Chondrocyte (in vitro differentiated cells): Measurements from ENCODE around the gene FUT7. TPM values are rescaled to one million over a fixed set of nuclear protein-coding genes. Genes with fewer than 3 reads are reported as not detected.

Experiments used
- DNase-seq: peaks from one replicate; pipeline ENCODE4 v3.0.0; 2021; ENCODE audit warnings: mixed read lengths, low spot score
- H3K27ac Mint-ChIP-seq: one replicate; pipeline ENCODE4 v1.8.0; 2021; ENCODE audit warnings: mild to moderate bottlenecking, moderate library complexity, mixed read lengths; ENCODE audit not compliant: unreplicated experiment
- H3K27me3 Mint-ChIP-seq: 2 replicates; pipeline ENCODE4 v1.8.0; 2021; ENCODE audit warnings: low read depth, mixed read lengths
- H3K36me3 Mint-ChIP-seq: 2 replicates; pipeline ENCODE4 v1.8.0; 2021; ENCODE audit warnings: low read depth, mixed read lengths
- H3K4me1 Mint-ChIP-seq: 2 replicates; pipeline ENCODE4 v1.8.0; 2021; ENCODE audit warnings: low read depth, mild to moderate bottlenecking, mixed read lengths
- H3K4me3 Mint-ChIP-seq: one replicate; pipeline ENCODE4 v1.8.0; 2021; ENCODE audit warnings: mild to moderate bottlenecking, moderate library complexity, mixed read lengths; ENCODE audit not compliant: unreplicated experiment
- H3K9me3 Mint-ChIP-seq: 2 replicates; pipeline ENCODE4 v1.8.0; 2021; ENCODE audit warnings: low read depth, mixed read lengths
- CTCF ChIP-seq: fragments of 200-600 bp; sonication (generic); IDR thresholded peaks from 2 replicates; pipeline ENCODE4 v1.5.0; 2021; ENCODE audit warnings: antibody characterized with exemption, mild to moderate bottlenecking, moderate library complexity
- total RNA-seq: library from RNA; stranded (reverse); gene quantifications from 3 replicates; pipeline ENCODE4 v1.2.1, GENCODE V29; 2021

FUT7 gene
- total RNA-seq, 1 donor from 2014 or later, result not detected

DNA sequence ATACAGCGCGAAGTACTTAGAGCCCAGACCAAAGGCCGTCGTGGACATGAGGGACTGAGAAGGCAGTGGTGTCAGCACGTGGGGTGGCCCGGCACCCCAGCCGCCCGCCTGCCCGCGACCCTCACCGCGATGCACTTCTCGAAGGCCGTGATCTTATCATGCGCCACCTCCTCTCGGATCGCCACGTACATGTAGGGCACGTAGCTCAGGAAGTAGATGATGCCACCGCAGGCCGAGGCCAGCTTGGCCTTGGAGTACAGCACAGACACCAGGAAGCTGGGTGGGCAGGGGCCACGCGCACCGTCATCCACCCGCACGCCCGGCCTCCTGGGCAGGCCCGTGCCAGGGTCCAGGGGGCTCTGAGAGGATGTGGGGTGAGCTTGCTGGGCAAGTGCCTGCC is 14.8 kb downstream of the FUT7 start:
- no peaks in the 10 kb centered on the region for H3K27me3 Mint-ChIP-seq
- no peak overlapping the region for H3K4me3 Mint-ChIP-seq
- DNase-seq, result no peak
- H3K36me3 Mint-ChIP-seq, result peaks cover 11% of the 10 kb centered on the region
- no peaks in the 10 kb centered on the region for H3K9me3 Mint-ChIP-seq
- no peaks in the 10 kb centered on the region for H3K4me1 Mint-ChIP-seq
- TF ChIP-seq CTCF, result no peak
- no peak overlapping the region for H3K27ac Mint-ChIP-seq

DNA sequence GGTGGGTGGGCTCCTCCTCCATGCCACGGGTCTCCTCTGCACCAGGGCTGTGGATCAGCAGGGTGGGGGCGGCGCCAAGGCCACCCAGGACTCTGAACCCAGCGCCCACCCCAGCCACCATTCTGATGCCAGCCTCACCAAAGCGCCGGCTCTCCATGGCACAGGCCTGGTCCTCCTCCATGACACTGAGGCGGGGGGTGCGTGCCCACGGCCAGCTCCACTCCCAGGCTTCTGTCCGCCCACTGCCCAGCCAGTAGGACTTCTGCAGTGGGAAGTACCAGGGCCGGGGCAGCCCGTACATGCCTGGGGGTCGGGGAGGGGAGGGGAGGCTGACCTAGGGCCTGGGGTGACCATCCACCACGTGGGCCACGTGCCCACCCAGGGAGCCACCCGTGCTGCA is 15.5 kb downstream of the FUT7 start:
- no peak overlapping the region for H3K27ac Mint-ChIP-seq
- H3K36me3 Mint-ChIP-seq, result peaks cover 14% of the 10 kb centered on the region
- H3K27me3 Mint-ChIP-seq, result no peaks in the 10 kb centered on the region
- no peak for TF ChIP-seq CTCF
- H3K9me3 Mint-ChIP-seq, result no peaks in the 10 kb centered on the region
- no peaks in the 10 kb centered on the region for H3K4me1 Mint-ChIP-seq
- no peak for DNase-seq
- no peak overlapping the region for H3K4me3 Mint-ChIP-seq

- no peak overlapping the region for H3K4me3 Mint-ChIP-seq
- no peak overlapping the region for H3K27ac Mint-ChIP-seq
- peaks cover 15% of the 10 kb centered on the region for H3K36me3 Mint-ChIP-seq
- H3K4me1 Mint-ChIP-seq, result no peaks in the 10 kb centered on the region
- H3K27me3 Mint-ChIP-seq, result no peaks in the 10 kb centered on the region
- DNase-seq, result no peak
- no peaks in the 10 kb centered on the region for H3K9me3 Mint-ChIP-seq
- TF ChIP-seq CTCF, result no peak
Observed at GRCh38 chr9:137015976-137016375, 15.9 kb downstream of the FUT7 start.

GRCh38 chr9:137015540-137015930 is 16.4 kb downstream of the FUT7 start:
- no peak for TF ChIP-seq CTCF
- Mint-ChIP-seq H3K27ac (no peak overlapping the region), H3K27me3 (no peaks in the 10 kb centered on the region), H3K4me1 (no peaks in the 10 kb centered on the region), H3K4me3 (no peak overlapping the region), H3K9me3 (no peaks in the 10 kb centered on the region), H3K36me3 (peaks cover 15% of the 10 kb centered on the region)
- DNase-seq, result no peak

DNA sequence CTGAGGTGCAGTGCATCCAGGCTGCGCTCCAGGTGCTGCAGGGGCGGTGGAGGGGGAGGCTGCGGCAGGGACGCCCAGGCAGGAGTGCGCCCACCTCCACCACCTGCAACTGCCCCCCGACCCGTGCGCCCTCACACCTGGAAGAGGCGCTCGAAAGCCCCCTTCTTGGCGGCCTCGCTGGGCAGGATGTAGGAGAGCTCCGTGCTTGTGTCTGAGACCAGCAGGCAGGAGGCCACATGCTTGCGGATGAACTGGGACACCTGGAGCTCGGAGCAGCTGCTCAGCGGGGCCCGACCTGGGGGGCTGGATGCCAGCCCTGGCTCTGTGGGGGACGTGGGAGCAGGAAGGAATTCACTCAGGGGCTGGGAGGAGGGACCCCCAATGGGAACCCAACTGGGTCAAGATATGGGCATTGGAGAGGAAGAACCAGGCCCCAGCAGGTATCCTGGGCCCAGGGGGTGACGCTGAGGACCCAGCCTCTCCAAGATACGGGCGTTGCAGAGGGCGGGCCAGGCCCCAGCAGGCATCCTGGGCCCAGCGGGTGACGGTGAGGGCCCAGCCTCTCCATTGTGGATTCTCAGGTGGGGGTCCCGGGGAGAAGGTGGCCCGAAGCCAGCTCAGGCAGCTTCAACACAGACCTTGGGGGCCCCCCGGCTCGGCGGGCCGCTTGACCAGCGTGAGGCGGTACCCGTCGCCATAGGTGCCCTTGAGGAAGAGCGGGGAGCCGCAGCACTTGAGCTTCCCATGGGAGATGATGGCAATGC is 16.9 kb downstream of the FUT7 start:
- H3K27ac Mint-ChIP-seq, result no peak overlapping the region
- H3K9me3 Mint-ChIP-seq, result no peaks in the 10 kb centered on the region
- no peak overlapping the region for H3K4me3 Mint-ChIP-seq
- H3K27me3 Mint-ChIP-seq, result no peaks in the 10 kb centered on the region
- no peak for TF ChIP-seq CTCF
- H3K36me3 Mint-ChIP-seq, result peaks cover 15% of the 10 kb centered on the region
- no peaks in the 10 kb centered on the region for H3K4me1 Mint-ChIP-seq
- no peak for DNase-seq
